HG03442 (cell line): ENCODE data around the gene ERI3.

Experiments used
- ATAC-seq: cut with Tn5 transposase; IDR thresholded peaks from one replicate; pipeline ENCODE4 v1.9.1; 2021; ENCODE audit warnings: mild to moderate bottlenecking, moderate library complexity; ENCODE audit not compliant: unreplicated experiment

Gene ERI3

GRCh38 chr1:44239961-44240371 lies 115.1 kb downstream of the ERI3 start:
- ATAC-seq, result no peak

- no peak for ATAC-seq
These were observed 115.6 kb downstream of the ERI3 start for GRCh38 chr1:44239331-44239960.

GRCh38 chr1:44238660-44239059 lies 116.4 kb downstream of the ERI3 start:
- ATAC-seq, result no peak

- no peak for ATAC-seq
These were observed 117.2 kb downstream of the ERI3 start for GRCh38 chr1:44237721-44238457.

GRCh38 chr1:44236490-44237272 lies 118.4 kb downstream of the ERI3 start:
- no peak for ATAC-seq

DNA sequence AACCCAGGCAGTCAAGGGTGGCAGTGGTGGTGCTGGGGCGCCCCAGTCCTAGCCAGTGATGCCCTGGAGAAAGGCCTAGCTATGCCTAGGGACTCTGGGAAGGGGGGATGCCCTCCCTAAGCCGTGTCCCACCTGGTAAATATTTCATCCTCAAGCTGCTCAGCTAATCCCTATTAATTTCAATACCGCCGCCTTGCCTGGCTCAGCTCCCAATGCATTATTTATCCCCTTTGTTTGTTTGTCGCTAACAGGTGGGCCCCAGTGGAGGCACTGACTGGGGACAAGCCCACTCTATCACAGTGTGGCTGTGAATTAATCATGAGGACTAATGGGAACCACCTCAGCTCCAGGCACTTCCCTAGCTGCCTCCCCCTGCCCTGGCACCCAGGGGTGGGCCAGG lies 119.2 kb downstream of the ERI3 start:
- no peak for ATAC-seq

GRCh38 chr1:44233593-44233992 lies 121.5 kb downstream of the ERI3 start:
- no peak for ATAC-seq

DNA sequence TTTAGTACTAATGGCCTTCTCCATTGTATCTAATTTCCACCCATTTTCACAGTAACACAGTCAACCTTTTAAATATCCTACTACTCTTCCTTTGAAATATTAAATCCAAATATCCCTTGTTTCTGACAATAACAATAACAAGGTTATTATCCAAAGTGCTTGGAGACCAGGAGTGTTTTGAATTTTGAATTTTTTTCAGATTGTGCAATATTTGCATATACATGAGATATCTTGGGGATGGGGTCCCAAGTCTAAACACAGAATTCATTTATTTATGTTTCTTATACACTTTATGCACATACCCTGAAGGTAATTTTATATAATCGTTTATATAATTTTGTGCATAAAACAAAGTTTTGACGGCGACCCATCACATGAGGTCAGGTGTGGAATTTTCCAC lies 124.3 kb downstream of the ERI3 start:
- ATAC-seq, result no peak

DNA sequence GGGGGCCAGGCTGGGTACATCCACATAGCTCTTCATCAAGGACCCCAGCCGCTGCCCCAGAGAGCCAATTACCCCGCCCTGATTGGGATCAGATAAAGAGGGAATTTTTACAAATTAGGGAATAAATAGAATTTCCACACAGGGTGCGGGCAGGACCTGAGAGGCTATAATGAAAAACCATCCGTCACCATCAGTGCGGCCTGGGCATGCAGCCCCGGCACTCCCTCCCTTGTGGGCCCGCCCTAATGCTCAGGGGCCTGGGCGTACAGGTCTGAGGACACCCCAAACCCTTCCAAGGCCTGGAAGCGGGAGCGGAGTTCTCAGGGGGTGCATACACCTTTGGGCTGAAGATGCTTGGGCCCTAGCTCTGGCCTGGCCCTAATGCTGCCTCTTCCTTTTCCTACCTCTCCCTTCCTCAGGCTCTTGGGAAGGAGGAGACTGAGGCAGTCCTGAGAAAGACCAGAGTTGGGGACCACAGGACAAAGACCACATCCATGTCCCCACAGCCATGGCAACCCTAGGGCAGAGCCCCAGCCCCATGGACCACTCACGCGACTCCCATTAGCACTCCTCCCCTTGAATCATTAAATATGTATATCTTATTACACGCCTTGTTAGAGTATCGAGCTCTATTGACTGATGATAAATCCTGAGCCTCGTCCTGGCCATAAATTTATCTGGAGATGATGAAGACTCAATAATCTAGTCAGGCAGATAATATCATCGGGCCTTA lies 125.5 kb downstream of the ERI3 start:
- ATAC-seq, result no peak

DNA sequence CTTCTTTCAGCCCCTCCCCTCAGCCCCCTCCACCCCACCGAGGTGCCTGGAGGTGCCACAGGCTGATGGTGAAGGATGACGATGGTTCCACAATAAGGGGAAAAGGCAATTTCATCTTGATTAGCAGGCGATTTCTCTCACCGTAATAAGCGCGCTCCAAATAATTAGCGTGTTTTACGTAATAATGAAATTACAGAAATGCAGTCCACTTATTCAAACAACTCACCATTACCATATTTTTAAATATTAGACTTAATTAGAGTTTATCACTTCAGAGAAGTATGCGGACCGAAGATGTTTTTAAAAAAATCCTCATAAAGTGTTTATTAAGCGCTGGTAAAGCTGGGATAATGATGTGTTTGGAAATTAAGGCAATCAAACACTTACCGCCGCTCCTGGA lies 126.8 kb downstream of the ERI3 start:
- no peak for ATAC-seq

GRCh38 chr1:44227211-44227610 lies 127.8 kb downstream of the ERI3 start:
- no peak for ATAC-seq

GRCh38 chr1:44225761-44226160 lies 129.3 kb downstream of the ERI3 start:
- no peak for ATAC-seq

DNA sequence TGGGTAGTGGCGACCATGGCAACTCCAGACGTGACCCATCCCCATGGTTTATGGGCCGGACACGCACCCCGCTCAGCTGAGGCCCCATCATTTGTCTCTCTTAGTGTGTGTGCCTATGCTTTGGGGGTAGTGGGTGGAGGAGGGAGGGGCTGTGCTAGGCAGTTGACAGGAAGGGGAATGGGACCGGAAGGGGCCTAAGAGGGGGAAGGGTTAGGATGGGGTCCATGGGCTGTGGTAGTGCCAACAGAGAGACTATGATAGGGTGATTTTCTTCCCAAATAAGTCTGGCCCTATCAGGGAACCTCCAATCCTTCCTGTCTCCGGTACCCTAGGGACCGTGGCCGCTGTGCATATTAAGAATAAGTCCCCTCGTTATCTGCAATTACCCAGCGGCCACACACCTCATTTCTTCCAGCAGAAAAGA lies 131.9 kb downstream of the ERI3 start:
- no peak for ATAC-seq

GRCh38 chr1:44222397-44223186 lies 132.5 kb downstream of the ERI3 start:
- ATAC-seq, result no peak

GRCh38 chr1:44221769-44222168 lies 133.3 kb downstream of the ERI3 start:
- ATAC-seq, result no peak

DNA sequence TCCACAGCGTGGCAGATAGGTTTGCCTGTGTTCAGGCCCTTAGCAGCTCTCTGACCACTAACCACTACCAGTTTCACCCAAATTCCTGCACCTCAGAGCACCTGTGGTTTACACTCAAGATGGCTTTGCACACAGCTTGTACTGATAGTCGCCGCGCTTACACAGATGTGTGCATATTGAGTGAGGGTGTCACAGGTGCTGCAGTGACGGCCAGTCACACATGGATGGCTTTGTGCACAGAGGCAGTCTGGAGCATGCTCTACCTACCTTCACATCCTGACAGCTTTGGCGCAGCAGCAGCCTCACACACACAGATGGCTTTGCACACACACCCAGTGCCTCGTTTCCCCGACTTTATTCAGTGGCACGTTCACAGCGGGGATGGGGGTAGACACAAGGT lies 134.3 kb downstream of the ERI3 start:
- no peak for ATAC-seq

DNA sequence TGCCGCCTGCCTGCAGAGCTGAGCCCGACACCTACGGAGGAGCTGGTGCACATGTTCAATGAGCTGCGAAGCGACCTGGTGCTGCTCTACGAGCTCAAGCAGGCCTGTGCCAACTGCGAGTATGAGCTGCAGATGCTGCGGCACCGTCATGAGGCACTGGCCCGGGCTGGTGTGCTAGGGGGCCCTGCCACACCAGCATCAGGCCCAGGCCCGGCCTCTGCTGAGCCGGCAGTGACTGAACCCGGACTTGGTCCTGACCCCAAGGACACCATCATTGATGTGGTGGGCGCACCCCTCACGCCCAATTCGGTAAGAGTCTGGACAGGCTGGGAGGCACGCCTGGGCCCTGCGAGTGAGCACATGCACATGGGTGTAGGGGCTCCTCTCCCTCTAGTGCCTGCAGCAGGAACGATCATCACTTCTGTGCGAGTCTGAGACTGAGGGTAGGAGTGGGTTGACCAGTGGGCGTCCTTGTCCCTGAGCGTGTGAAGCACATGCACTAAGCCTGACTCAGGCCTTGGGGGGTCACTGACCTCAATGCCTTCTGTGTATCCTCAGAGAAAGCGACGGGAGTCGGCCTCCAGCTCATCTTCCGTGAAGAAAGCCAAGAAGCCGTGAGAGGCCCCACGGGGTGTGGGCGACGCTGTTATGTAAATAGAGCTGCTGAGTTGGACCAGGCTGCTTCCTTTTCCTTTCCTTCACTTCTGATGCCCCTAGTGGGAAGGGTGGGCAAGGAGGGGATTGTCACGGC lies 134.9 kb downstream of the ERI3 start:
- ATAC-seq, result no peak

GRCh38 chr1:44219301-44219626 lies 135.8 kb downstream of the ERI3 start:
- no peak for ATAC-seq

GRCh38 chr1:44218503-44219300 lies 136.4 kb downstream of the ERI3 start:
- ATAC-seq, result no peak
